ENCODE data around the gene BANP.

BANP gene

DNA sequence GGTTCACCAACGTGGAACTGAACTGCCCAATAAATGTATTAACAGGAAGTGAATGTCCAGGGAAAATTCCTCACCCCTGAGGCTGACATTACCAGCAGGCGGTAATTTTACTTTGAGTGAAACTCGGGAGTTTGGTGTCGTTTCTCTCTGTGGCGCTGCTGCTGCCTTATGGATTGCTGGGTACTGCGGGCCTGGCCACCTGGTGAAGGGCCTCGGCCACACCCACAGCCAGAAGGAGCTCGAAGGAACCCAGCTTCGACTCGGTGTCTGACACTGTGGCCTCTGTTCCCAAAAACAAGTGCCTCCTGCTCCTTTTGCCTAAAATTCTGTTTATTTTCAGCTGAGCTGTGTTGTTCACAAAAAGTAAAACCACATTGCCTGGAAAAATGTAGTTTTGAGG is 115.0 kb downstream of the BANP start:
- in situ Hi-C loops (cut with MboI; ENCODE audit: low sequenced_read_pairs, unreplicated experiment), result no loop called here
- TF ChIP-seq, protein P1, sequence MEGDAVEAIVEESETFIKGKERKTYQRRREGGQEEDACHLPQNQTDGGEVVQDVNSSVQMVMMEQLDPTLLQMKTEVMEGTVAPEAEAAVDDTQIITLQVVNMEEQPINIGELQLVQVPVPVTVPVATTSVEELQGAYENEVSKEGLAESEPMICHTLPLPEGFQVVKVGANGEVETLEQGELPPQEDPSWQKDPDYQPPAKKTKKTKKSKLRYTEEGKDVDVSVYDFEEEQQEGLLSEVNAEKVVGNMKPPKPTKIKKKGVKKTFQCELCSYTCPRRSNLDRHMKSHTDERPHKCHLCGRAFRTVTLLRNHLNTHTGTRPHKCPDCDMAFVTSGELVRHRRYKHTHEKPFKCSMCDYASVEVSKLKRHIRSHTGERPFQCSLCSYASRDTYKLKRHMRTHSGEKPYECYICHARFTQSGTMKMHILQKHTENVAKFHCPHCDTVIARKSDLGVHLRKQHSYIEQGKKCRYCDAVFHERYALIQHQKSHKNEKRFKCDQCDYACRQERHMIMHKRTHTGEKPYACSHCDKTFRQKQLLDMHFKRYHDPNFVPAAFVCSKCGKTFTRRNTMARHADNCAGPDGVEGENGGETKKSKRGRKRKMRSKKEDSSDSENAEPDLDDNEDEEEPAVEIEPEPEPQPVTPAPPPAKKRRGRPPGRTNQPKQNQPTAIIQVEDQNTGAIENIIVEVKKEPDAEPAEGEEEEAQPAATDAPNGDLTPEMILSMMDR (IDR thresholded peaks at IDR 0.05; ENCODE audit: borderline replicate concordance, control extremely low read depth, extremely low read depth, insufficient read depth, missing control alignments), result no peak
- no peak for DNase-seq (ENCODE audit: low spot score)

DNA sequence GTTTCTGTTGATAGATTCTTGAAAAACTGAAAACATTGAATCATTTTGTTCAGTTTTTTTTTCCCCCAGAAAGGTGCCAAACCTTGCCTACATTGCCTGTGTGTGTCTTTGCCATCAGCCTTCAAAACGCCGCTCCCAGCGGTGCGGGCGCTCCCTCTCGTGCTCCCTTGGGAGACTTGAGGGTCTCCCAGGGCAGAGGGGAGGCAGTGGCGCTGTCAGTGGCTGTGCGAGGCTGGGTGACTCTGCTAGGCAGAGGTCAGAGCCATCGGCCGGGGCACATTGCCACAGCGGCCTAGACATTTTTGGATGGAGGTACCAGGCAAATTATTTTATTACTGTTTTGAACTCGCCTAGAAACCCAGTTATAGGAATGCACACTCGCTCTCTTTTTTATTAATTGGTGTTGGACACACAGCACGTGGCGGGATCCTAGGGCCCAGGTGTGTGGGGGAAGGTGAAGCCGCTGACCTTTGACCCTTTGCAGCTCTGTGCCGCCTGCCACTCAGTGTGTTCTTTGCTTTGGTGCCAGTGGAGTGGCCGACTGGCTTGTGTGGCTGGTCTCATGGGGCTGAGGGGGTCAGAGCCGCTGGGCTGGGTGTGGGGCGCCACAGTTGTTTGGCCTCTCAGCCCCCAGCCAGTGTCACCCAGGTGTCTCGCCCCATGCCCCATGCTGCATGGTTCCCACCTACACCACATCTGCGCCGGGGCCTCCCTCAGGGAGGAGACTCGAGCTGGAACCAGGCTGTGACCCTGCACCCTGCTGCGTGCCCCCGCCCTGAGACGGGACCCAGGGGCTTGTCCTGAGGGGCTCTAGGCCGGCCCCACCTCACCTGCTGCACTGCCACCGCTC is 115.7 kb downstream of the BANP start:
- in situ Hi-C loops (cut with MboI; ENCODE audit: low sequenced_read_pairs, unreplicated experiment), result no loop called here
- TF ChIP-seq, protein P1 (IDR thresholded peaks at IDR 0.05; ENCODE audit: borderline replicate concordance, control extremely low read depth, extremely low read depth, insufficient read depth, missing control alignments), result no peak
- DNase-seq (ENCODE audit: low spot score), result no peak

DNA sequence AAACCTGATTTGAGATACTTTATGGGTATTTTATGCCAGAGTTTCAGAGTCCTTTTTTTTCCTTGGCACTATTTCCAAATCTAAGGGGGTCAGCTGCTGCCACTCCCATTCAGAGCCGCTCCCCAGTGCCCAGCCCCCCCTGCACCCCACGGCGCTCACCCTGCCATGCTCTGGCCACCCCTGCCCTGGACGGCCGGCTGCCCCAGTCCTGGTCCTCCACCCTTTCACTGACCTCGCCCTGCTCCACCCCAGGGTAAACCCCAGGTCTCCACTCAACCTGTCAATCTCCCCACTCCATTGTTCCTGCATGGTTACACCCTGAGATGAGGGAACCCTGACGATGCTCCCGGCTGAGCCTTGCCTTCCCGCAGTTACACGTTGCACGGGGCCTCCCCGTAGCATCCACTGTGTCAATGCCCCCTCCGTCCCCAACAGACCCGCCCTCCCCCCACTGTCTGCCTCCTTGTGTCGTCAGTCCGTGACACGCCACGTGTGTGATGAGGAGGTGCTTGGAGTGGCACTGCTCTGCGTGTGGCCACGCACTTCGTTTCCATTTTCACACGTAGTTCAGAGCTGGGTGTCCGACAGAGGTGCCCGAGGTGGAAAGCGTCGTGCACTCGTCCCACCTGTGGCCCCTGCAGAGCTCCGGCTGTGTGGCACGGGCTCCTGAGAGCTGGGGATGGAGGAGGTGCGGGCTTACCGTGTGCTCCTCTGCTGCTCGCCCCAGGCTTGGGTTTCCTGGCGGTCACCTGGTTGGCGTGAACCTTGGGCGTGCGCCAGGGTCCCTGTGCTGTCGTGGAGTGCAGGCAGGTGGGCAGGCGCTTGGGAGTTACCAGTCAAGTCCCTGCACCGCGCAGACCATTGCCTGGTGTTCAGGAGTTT is 116.5 kb downstream of the BANP start:
- no peak for DNase-seq (ENCODE audit: low spot score)
- in situ Hi-C loops (cut with MboI; ENCODE audit: low sequenced_read_pairs, unreplicated experiment), result no loop called here
- TF ChIP-seq, protein P1 (IDR thresholded peaks at IDR 0.05; ENCODE audit: borderline replicate concordance, control extremely low read depth, extremely low read depth, insufficient read depth, missing control alignments), result no peak

DNA sequence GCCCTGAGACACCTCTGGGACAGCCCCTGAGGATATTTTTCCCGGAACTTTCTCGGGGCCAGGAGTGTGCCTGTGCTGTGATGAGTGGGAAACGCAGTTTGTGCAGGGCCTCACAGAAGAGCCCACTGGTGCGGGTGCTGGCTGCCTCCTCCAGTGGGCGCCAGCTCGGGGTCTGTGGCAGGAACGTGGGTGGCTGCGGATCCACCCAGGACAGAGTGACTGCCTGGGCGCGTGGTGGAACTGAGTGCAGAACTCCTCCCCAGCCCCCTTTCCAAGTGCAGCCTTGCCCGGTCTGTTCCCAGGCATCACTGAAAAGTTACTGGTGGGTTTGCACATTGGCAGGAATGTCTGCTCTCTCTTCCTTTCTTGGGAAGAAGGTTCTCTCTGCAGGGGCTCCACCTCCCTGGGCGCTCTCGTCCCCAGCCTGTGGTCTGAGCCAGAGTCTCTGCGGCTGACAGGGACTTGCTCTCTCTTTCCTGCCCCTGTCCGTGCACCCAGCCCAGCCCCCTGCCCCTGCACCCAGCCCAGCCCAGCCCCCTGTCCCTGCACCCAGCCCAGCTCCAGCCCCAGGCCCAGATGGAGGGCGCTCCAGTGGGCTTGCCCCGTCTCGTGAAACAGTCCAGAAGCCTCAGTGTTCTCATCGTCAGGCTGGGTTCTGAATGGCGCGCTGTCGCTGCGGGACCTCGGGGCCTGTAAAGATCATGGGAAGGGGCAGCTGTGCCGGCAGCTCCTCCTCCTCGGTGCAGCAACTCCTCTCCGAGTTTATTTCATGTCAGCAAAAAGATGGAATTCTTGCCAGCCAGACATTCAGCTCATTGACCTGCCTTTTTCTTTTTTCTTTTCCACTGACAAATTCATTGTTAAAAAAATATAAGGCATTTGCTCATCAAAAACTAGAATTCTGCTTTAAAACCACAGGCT is 117.5 kb downstream of the BANP start:
- no peak for DNase-seq (ENCODE audit: low spot score)
- TF ChIP-seq, protein P1 (IDR thresholded peaks at IDR 0.05; ENCODE audit: borderline replicate concordance, control extremely low read depth, extremely low read depth, insufficient read depth, missing control alignments), result no peak
- in situ Hi-C loops (cut with MboI; ENCODE audit: low sequenced_read_pairs, unreplicated experiment), result no loop called here

DNA sequence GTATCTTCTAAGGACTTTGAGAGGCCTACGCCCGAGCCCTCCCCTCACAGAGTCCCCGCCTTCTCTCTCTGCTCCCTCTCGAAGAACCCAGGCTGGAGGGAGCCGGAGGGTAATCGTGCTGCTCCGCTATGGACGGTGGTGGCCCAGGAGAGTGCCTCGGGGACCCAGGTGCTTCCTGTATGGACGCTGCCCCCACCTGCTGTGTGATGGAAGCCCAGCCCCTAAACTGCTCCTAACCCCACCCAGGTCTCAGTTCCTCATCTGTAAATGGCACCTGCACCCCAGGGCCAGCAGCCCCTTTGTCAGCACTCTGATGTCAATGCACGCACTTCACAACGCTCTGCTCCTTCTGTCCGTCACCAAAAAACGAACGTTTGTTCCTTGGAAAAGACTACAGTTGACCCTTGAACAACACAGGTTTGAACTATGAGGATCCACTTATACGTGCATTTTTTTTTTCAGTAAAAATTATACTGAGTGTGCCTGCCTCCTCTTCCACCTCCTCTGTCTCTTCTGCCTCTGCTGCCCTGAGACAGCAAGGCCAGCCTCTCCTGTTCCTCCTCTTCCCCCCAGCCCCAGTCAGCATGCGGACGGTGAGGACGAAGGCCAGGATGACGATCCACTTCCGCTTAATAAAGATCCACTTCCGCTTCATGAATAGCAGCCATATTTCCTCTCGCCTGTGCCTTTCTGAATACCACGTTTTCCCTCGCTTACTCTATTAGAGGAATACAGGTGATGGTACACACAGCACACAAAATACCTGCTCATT is 118.3 kb downstream of the BANP start:
- in situ Hi-C loops (cut with MboI; ENCODE audit: low sequenced_read_pairs, unreplicated experiment), result no loop called here
- TF ChIP-seq, protein P1 (IDR thresholded peaks at IDR 0.05; ENCODE audit: borderline replicate concordance, control extremely low read depth, extremely low read depth, insufficient read depth, missing control alignments), result no peak
- peak; percentile 89 for DNase-seq (ENCODE audit: low spot score)
